Omental fat pad (tissue), 4 donors: ENCODE data around the gene RAI1. TPM values are rescaled to one million over a fixed set of nuclear protein-coding genes. Genes with fewer than 3 reads are reported as not detected.

ENCODE experiments used
- ATAC-seq: fragments of 150-250 bp; one replicate; pipeline ENCODE4 v1.9.1; 2016; ENCODE audit warnings: mild to moderate bottlenecking, moderate library complexity; ENCODE audit not compliant: low FRiP score
- DNase-seq: peaks from one replicate; pipeline ENCODE4 v3.0.0-alpha.2; 2019; ENCODE audit warnings: low spot score
- CTCF ChIP-seq, 3 donors: fragments of 450-650 bp; IDR thresholded peaks; one replicate each; pipeline ENCODE4 v1.5.1; 2016 to 2017; ENCODE audit warnings: antibody characterized with exemption in 3 of 3, mild to moderate bottlenecking in 3 of 3, moderate library complexity in 2 of 3
- total RNA-seq, 4 donors: library from RNA; depleted of rRNA; stranded (reverse); fragments of >200 nt; gene quantifications; one replicate each; pipeline ENCODE4 v1.1.0, GENCODE V29; 2016

RAI1 gene
- total RNA-seq, 4 donors from 2014 or later, result 6.7 to 30.6 (median 8.5) TPM

- no peak for DNase-seq
- no peak for TF ChIP-seq CTCF (IDR thresholded peaks at IDR 0.05)
- no peak for ATAC-seq
Measured at GRCh38 chr17:17696882-17697633, 15.8 kb downstream of the RAI1 start.

GRCh38 chr17:17698371-17698770 is 17.1 kb downstream of the RAI1 start:
- no peak for TF ChIP-seq CTCF (IDR thresholded peaks at IDR 0.05)
- DNase-seq, result no peak
- no peak for ATAC-seq

GRCh38 chr17:17698869-17699351 is 17.7 kb downstream of the RAI1 start:
- DNase-seq, result no peak
- no peak for TF ChIP-seq CTCF (IDR thresholded peaks at IDR 0.05)
- no peak for ATAC-seq

GRCh38 chr17:17699491-17699890 is 18.2 kb downstream of the RAI1 start:
- no peak for TF ChIP-seq CTCF (IDR thresholded peaks at IDR 0.05)
- ATAC-seq, result no peak
- no peak for DNase-seq

GRCh38 chr17:17700251-17700969 is 19.2 kb downstream of the RAI1 start:
- TF ChIP-seq CTCF (IDR thresholded peaks at IDR 0.05), result no peak
- no peak for ATAC-seq
- DNase-seq, result no peak

GRCh38 chr17:17701112-17701511 is 19.9 kb downstream of the RAI1 start:
- no peak for ATAC-seq
- TF ChIP-seq CTCF (IDR thresholded peaks at IDR 0.05), result no peak
- DNase-seq, result no peak
